GM18505 (cell line): ENCODE data around the gene SFSWAP.

Source experiments
- ATAC-seq: cut with Tn5 transposase; IDR thresholded peaks from one replicate; pipeline ENCODE4 v1.9.1; 2021; ENCODE audit not compliant: unreplicated experiment
- POLR2A ChIP-seq: IDR thresholded peaks from 4 replicates; pipeline ENCODE4 v1.6.1; 2011; ENCODE audit warnings: borderline replicate concordance; ENCODE audit not compliant: insufficient read depth, insufficient read length; ENCODE audit errors: extremely low read depth

Gene SFSWAP

GRCh38 chr12:131840643-131841416 lies 129.9 kb downstream of the SFSWAP start:
- no peak for TF ChIP-seq POLR2A
- no peak for ATAC-seq

- no peak for ATAC-seq
Observed at GRCh38 chr12:131841547-131841946, 130.7 kb downstream of the SFSWAP start.

GRCh38 chr12:131842169-131842568 lies 131.3 kb downstream of the SFSWAP start:
- ATAC-seq: no peak
- no peak for TF ChIP-seq POLR2A

More at GRCh38 chr12:131841547-131841946, 130.7 kb downstream of the SFSWAP start:
- no peak for TF ChIP-seq POLR2A

GRCh38 chr12:131843527-131843926 lies 132.6 kb downstream of the SFSWAP start:
- no peak for TF ChIP-seq POLR2A

GRCh38 chr12:131844140-131844539 lies 133.2 kb downstream of the SFSWAP start:
- ATAC-seq: no peak
- no peak for TF ChIP-seq POLR2A

More at GRCh38 chr12:131843527-131843926, 132.6 kb downstream of the SFSWAP start:
- ATAC-seq: no peak

- TF ChIP-seq POLR2A: no peak
- no peak for ATAC-seq
Observed at GRCh38 chr12:131844656-131845055, 133.8 kb downstream of the SFSWAP start.

GRCh38 chr12:131845121-131845520 lies 134.2 kb downstream of the SFSWAP start:
- TF ChIP-seq POLR2A: no peak
- no peak for ATAC-seq

- TF ChIP-seq POLR2A: no peak
- no peak for ATAC-seq
Observed at GRCh38 chr12:131847456-131847855, 136.6 kb downstream of the SFSWAP start.

GRCh38 chr12:131848753-131849152 lies 137.9 kb downstream of the SFSWAP start:
- no peak for TF ChIP-seq POLR2A
- ATAC-seq: no peak
